H1 (cell line): ENCODE results near the gene IRF2BP2. TPM values are rescaled to one million over a fixed set of nuclear protein-coding genes. Genes with fewer than 3 reads are reported as not detected.
A peak's percentile ranks its signal among the peaks of the same experiment; 100 is the strongest.

Source experiments
- BRCA1 ChIP-seq: IDR thresholded peaks from 2 replicates; pipeline ENCODE4 v1.6.1; 2012; ENCODE audit warnings: low read depth, low read length, improper control_type of control experiment
- CHD7 ChIP-seq: fragments of 300-600 bp; sonication (generic); IDR thresholded peaks from 2 replicates; pipeline ENCODE4 v1.7.1; 2012; ENCODE audit warnings: low read length, moderate library complexity, mild to moderate bottlenecking, inconsistent platforms; ENCODE audit not compliant: insufficient replicate concordance
- CREB1 ChIP-seq: IDR thresholded peaks from 2 replicates; pipeline ENCODE4 v1.6.1; 2012; ENCODE audit warnings: inconsistent platforms
- FOSL1 ChIP-seq: IDR thresholded peaks from 2 replicates; pipeline ENCODE4 v1.6.1; 2011; ENCODE audit warnings: mild to moderate bottlenecking, low read depth, low read length, moderate library complexity; ENCODE audit not compliant: insufficient read depth
- GABPA ChIP-seq: IDR thresholded peaks from 2 replicates; pipeline ENCODE4 v1.6.1; 2011; ENCODE audit warnings: mild to moderate bottlenecking, low read length, moderate library complexity, borderline replicate concordance; ENCODE audit not compliant: insufficient read depth
- NANOG ChIP-seq: IDR thresholded peaks from 2 replicates; pipeline ENCODE4 v1.6.1; 2011; ENCODE audit warnings: low read length, low read depth, mild to moderate bottlenecking, inconsistent platforms; ENCODE audit not compliant: insufficient read depth, poor library complexity, severe bottlenecking
- RAD21 ChIP-seq, 2 experiments: IDR thresholded peaks in 1 of 2; conservative IDR thresholded peaks in 1 of 2; 2 replicates each; pipeline ENCODE4 v1.6.1; 2011; ENCODE audit warnings: low read depth in 2 of 2, low read length in 2 of 2, improper control_type of control experiment in 1 of 2, inconsistent platforms in 1 of 2, mild to moderate bottlenecking in 1 of 2, moderate library complexity in 1 of 2
- RFX5 ChIP-seq: IDR thresholded peaks from 2 replicates; pipeline ENCODE4 v1.6.1; 2011; ENCODE audit warnings: low read depth, low read length, improper control_type of control experiment, borderline replicate concordance
- SIRT6 ChIP-seq: IDR thresholded peaks from one replicate; pipeline ENCODE4 v1.7.1; 2012; ENCODE audit warnings: low read length, inconsistent platforms
- SUZ12 ChIP-seq: fragments of 200-600 bp; sonication (generic); IDR thresholded peaks from 2 replicates; pipeline ENCODE4 v1.6.1; 2012; ENCODE audit warnings: mild to moderate bottlenecking, inconsistent platforms, low read length, moderate library complexity, mixed read lengths
- polyA plus RNA-seq, 7 experiments: library from polyadenylated mRNA; depleted of rRNA in 3 of 7; stranded (reverse) in 5 of 7; unstranded in 2 of 7; fragments of >200 nt in 5 of 7; fragments of 200-250 nt in 2 of 7; gene quantifications; 1 replicate in 5 of 7; 2 replicates in 1 of 7; 4 replicates in 1 of 7; pipeline versions ENCODE4 v1.2.1 to v1.2.3, GENCODE V29; 2011 to 2013; ENCODE audit warnings: missing spikeins in 2 of 7, mixed read lengths in 2 of 7
- total RNA-seq: library from RNA; stranded (reverse); fragmentation: NEBNext Ultra II Directional; extraction: Animal tissue kit (Norgen Biotek cat#: 25700); gene quantifications from 2 replicates; pipeline ENCODE4 v1.2.1, GENCODE V29; 2021

Gene IRF2BP2
- total and polyA plus RNA-seq, 2 of the 8 experiments (the other 6 are each of a cell fraction or from before 2014, with no cell fraction given) = 24.9 to 67.5 TPM

GRCh38 chr1:234617131-234617985 lies 7.4 kb upstream of the IRF2BP2 start (continued):
- TF ChIP-seq CHD7 (no peak), BRCA1 (no peak), SIRT6 (no peak), FOSL1 (no peak), GABPA (no peak), RAD21 (IDR thresholded peaks at IDR 0.05 in 1 of 2, conservative IDR thresholded peaks at IDR 0.05 in 1 of 2; ENCODE audit: low read depth in 2 of 2, low read length in 2 of 2) (peak; percentile 20 to 38), CREB1 (no peak), SUZ12 (no peak), NANOG (no peak), RFX5 (no peak)
